Measurements from ENCODE around the gene CSTB.

DNA sequence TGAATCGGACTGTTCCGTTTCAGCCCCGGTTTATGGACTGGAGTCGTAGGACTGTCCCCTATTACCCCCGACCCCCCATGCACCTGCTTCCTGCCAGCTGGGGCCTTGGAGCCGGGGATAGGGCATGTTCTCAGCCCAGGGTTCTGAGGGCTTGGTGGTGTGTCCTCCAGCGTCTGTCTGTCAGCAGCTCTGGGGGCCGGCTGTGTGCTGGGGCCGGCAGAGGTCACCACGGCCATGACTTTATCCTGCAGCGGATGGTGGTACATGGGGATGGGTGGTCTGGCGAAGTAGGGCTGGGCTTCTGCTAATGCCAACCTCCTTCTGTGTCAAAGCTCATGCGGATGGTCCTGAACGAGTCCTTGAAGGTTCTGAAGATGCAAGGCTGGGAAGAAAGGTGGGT, 18.7 kb upstream of the CSTB start:
- TF ChIP-seq, protein P1, sequence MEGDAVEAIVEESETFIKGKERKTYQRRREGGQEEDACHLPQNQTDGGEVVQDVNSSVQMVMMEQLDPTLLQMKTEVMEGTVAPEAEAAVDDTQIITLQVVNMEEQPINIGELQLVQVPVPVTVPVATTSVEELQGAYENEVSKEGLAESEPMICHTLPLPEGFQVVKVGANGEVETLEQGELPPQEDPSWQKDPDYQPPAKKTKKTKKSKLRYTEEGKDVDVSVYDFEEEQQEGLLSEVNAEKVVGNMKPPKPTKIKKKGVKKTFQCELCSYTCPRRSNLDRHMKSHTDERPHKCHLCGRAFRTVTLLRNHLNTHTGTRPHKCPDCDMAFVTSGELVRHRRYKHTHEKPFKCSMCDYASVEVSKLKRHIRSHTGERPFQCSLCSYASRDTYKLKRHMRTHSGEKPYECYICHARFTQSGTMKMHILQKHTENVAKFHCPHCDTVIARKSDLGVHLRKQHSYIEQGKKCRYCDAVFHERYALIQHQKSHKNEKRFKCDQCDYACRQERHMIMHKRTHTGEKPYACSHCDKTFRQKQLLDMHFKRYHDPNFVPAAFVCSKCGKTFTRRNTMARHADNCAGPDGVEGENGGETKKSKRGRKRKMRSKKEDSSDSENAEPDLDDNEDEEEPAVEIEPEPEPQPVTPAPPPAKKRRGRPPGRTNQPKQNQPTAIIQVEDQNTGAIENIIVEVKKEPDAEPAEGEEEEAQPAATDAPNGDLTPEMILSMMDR (conservative IDR thresholded peaks at IDR 0.05; ENCODE audit: low read length): no peak
- no peak for TF ChIP-seq EZH2phosphoT487 (IDR thresholded peaks at IDR 0.05; ENCODE audit: borderline replicate concordance)

Measured in Loucy (cell line).